Caco-2 (cell line): ENCODE data around the gene TCF12. TPM values are rescaled to one million over a fixed set of nuclear protein-coding genes. Genes with fewer than 3 reads are reported as not detected.

Experiments used
- BruUV-seq: library from RNA; stranded (reverse); fragments of 400-500 nt; replicated peaks from 2 replicates; lab custom pipeline; 2021; lab: Mats Ljungman, UMichigan
- CTCF ChIA-PET: fragments of 300-600 bp; sonication (Branson Sonifier 250); formaldehyde crosslinking; loops from one replicate; lab custom pipeline; 2022; ENCODE audit warnings: antibody characterized with exemption; lab: Charles Lee
- POLR2A ChIA-PET: fragments of 300-600 bp; sonication (Branson Sonifier 250); formaldehyde crosslinking; loops from one replicate; lab custom pipeline; 2022; ENCODE audit warnings: antibody characterized with exemption; lab: Charles Lee
- DNase-seq, 2 experiments: peaks; one replicate each; pipeline versions ENCODE4 v3.0.0 to v3.0.0-alpha.2; 2020 to 2022
- H3K27me3 ChIP-seq: replicated peaks from 2 replicates; pipeline ENCODE4 v1.6.0; 2011; ENCODE audit warnings: low read length; ENCODE audit not compliant: control insufficient read depth, insufficient read depth
- H3K36me3 ChIP-seq: 2 replicates; pipeline ENCODE4 v1.5.1; 2011; ENCODE audit warnings: low read length; ENCODE audit not compliant: control insufficient read depth, insufficient read depth
- H3K4me1 ChIP-seq: fragments of 250-450 bp; sonication (Bioruptor Pico); 2 replicates; pipeline ENCODE4 v1.5.1; 2020; ENCODE audit warnings: mild to moderate bottlenecking
- H3K4me3 ChIP-seq: 2 replicates; pipeline ENCODE4 v1.5.1; 2011; ENCODE audit warnings: low read depth, mild to moderate bottlenecking, control low read depth, low read length
- H3K9me3 ChIP-seq: fragments of 250-450 bp; sonication (Bioruptor Pico); 2 replicates; pipeline ENCODE4 v1.5.1; 2020; ENCODE audit warnings: mild to moderate bottlenecking, moderate library complexity
- H3K27ac Mint-ChIP-seq: one replicate; pipeline ENCODE4 v1.8.0; 2022; ENCODE audit warnings: mixed read lengths; ENCODE audit not compliant: unreplicated experiment
- H3K27me3 Mint-ChIP-seq: one replicate; pipeline ENCODE4 v1.8.0; 2022; ENCODE audit warnings: mixed read lengths; ENCODE audit not compliant: insufficient read depth, unreplicated experiment
- H3K36me3 Mint-ChIP-seq: one replicate; pipeline ENCODE4 v1.8.0; 2022; ENCODE audit warnings: mild to moderate bottlenecking, mixed read lengths; ENCODE audit not compliant: insufficient read depth, unreplicated experiment
- H3K4me1 Mint-ChIP-seq: one replicate; pipeline ENCODE4 v1.8.0; 2022; ENCODE audit warnings: low read depth, mixed read lengths; ENCODE audit not compliant: unreplicated experiment
- H3K4me3 Mint-ChIP-seq: one replicate; pipeline ENCODE4 v1.8.0; 2022; ENCODE audit warnings: mild to moderate bottlenecking, moderate library complexity, mixed read lengths; ENCODE audit not compliant: unreplicated experiment
- H3K9me3 Mint-ChIP-seq: one replicate; pipeline ENCODE4 v1.8.0; 2022; ENCODE audit warnings: mixed read lengths; ENCODE audit not compliant: unreplicated experiment
- CTCF ChIP-seq, 2 experiments: fragments of 200-600 bp in 1 of 2; IDR thresholded peaks; 1 replicate in 1 of 2; 2 replicates in 1 of 2; pipeline versions ENCODE4 v1.5.1 to v1.8.0; 2011 to 2022; ENCODE audit warnings: antibody characterized with exemption in 1 of 2, control low read depth in 1 of 2, inconsistent platforms in 1 of 2, low read depth in 1 of 2, low read length in 1 of 2, mild to moderate bottlenecking in 1 of 2, moderate library complexity in 1 of 2; ENCODE audit not compliant: insufficient read depth in 1 of 2, severe bottlenecking in 1 of 2, unreplicated experiment in 1 of 2
- intact Hi-C: fragments of 100-400 bp; cut with micrococcal nuclease; formaldehyde crosslinking; loops from one replicate; pipeline ENCODE4 v1.10.0; 2022; ENCODE audit not compliant: unreplicated experiment
- total RNA-seq: library from RNA; stranded (reverse); gene quantifications from 2 replicates; pipeline ENCODE4 v1.2.3, GENCODE V29; 2022

Gene TCF12
- total RNA-seq, 1 experiment from 2014 or later, result 64.4 TPM

DNA sequence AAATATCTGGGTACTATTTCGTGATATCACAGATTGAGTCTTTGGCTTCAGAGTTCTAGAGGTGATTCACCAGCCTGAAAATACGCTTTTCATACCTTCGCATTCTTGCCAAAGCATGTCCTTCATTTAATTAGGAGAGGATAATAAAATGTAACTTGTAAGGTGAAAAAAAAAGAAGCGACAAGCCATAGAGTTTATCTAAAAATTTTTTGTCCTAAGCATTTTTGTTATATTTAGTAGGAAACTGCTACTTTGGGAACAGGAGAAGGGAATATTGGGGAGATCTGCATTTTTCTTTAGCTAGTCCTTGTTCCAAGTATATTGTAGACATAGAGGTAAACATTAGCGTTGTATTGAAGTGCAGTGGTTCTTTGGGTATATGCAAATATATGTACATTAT lies 120.1 kb downstream of the TCF12 start:
- POLR2A ChIA-PET, result no interaction called here
- Mint-ChIP-seq H3K36me3 (no peaks in the 10 kb centered on the region), H3K27ac (no peak overlapping the region), H3K9me3 (no peaks in the 10 kb centered on the region), H3K4me1 (no peaks in the 10 kb centered on the region), H3K4me3 (no peak overlapping the region), H3K27me3 (no peaks in the 10 kb centered on the region)
- no TSS peak for BruUV-seq
- no peak for TF ChIP-seq CTCF (IDR thresholded peaks at IDR 0.05; ENCODE audit: insufficient read depth in 1 of 2, low read depth in 1 of 2, low read length in 1 of 2, severe bottlenecking in 1 of 2, unreplicated experiment in 1 of 2)
- Histone ChIP-seq H3K9me3 (no peaks in the 10 kb centered on the region), H3K36me3 (no peaks in the 10 kb centered on the region), H3K4me3 (no peak overlapping the region), H3K27me3 (no peaks in the 10 kb centered on the region), H3K4me1 (no peaks in the 10 kb centered on the region; the same call in 1 of the 2 replicates)
- intact Hi-C loops, result no loop called here
- CTCF ChIA-PET, result no interaction called here
- DNase-seq, result no peak

GRCh38 chr15:57041416-57041815 lies 123.0 kb downstream of the TCF12 start:
- CTCF ChIA-PET, result no interaction called here
- no peak overlapping the region for H3K27ac Mint-ChIP-seq

DNA sequence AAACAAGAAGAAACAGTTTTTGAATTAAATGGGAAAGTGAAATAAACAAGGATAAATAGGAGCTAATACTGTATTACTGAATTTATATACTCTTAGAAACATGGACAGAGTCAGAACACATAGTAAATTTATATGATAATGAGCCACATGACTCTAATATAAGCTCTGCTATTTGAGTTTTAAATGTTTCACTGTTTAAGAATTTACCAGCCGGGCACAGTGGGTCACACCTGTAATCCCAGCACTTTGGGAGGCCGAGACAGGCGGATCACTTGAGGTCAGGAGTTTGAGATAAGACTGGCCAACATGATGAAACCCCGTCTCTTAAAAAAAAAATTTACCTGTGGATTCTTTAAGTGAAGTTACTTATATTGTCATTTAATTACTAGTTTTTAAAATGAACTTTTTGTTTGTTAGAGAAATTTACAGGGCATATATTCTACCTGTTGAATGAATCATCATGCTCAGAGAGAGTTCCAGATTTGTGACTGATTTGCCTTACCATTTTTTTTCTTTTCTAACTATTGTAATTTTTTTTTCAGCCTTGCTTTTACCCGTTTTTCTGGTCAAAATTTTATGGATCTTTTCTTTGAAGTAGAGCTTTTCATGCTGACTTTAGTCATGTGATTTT lies 125.7 kb downstream of the TCF12 start:
- no peak for TF ChIP-seq CTCF (IDR thresholded peaks at IDR 0.05; ENCODE audit: insufficient read depth in 1 of 2, low read depth in 1 of 2, low read length in 1 of 2, severe bottlenecking in 1 of 2, unreplicated experiment in 1 of 2)
- CTCF ChIA-PET, result no interaction called here
- no TSS peak for BruUV-seq

More at GRCh38 chr15:57041416-57041815, 123.0 kb downstream of the TCF12 start:
- Histone ChIP-seq H3K36me3 (no peaks in the 10 kb centered on the region), H3K4me3 (no peak overlapping the region), H3K27me3 (no peaks in the 10 kb centered on the region), H3K9me3 (no peaks in the 10 kb centered on the region), H3K4me1 (no peaks in the 10 kb centered on the region)
- POLR2A ChIA-PET, result no interaction called here
- BruUV-seq, result no TSS peak
- Mint-ChIP-seq H3K9me3 (no peaks in the 10 kb centered on the region), H3K36me3 (no peaks in the 10 kb centered on the region), H3K27me3 (no peaks in the 10 kb centered on the region), H3K4me1 (no peaks in the 10 kb centered on the region), H3K4me3 (no peak overlapping the region)
- intact Hi-C loops, result no loop called here
- TF ChIP-seq CTCF (IDR thresholded peaks at IDR 0.05; ENCODE audit: insufficient read depth in 1 of 2, low read depth in 1 of 2, low read length in 1 of 2, severe bottlenecking in 1 of 2, unreplicated experiment in 1 of 2), result no peak
- no peak for DNase-seq

More for the DNA sequence above, 125.7 kb downstream of the TCF12 start:
- H3K27me3 Mint-ChIP-seq, result no peaks in the 10 kb centered on the region
- no peak overlapping the region for H3K27ac Mint-ChIP-seq
- H3K4me1 Mint-ChIP-seq, result no peaks in the 10 kb centered on the region
- POLR2A ChIA-PET, result no interaction called here
- intact Hi-C loops, result no loop called here
- H3K36me3 ChIP-seq, result no peaks in the 10 kb centered on the region
- H3K4me1 ChIP-seq, result no peaks in the 10 kb centered on the region
- no peaks in the 10 kb centered on the region for H3K9me3 ChIP-seq
- H3K4me3 ChIP-seq, result no peak overlapping the region
- no peak overlapping the region for H3K4me3 Mint-ChIP-seq
- no peaks in the 10 kb centered on the region for H3K27me3 ChIP-seq
- DNase-seq, result peak in 1 of 2 experiments; percentile 9
- no peaks in the 10 kb centered on the region for H3K36me3 Mint-ChIP-seq
- H3K9me3 Mint-ChIP-seq, result no peaks in the 10 kb centered on the region
